SK-N-SH treated with all-trans-retinoic acid at 6 μM for 48 hours (cell line): ENCODE data around the gene WDR73.

Experiments
- ATAC-seq: fragments of 200-7000 bp; cut with Tn5 transposase; 3 replicates; pipeline ENCODE4 v1.9.1; 2020; ENCODE audit warnings: mild to moderate bottlenecking, moderate library complexity
- ARNTL ChIP-seq: fragments of 450-650 bp; formaldehyde crosslinking; IDR thresholded peaks from 2 replicates; pipeline ENCODE4 v1.5.0; 2020; ENCODE audit warnings: low read depth, mild to moderate bottlenecking, moderate library complexity, borderline replicate concordance
- BACH2 ChIP-seq: fragments of 250-450 bp; sonication (Bioruptor Pico); IDR thresholded peaks from 2 replicates; pipeline ENCODE4 v1.9.0; 2021; ENCODE audit warnings: mild to moderate bottlenecking, borderline replicate concordance
- CSDC2 ChIP-seq: fragments of 250-450 bp; sonication (Bioruptor Pico); IDR thresholded peaks from 2 replicates; pipeline ENCODE4 v1.5.0; 2020; ENCODE audit warnings: mild to moderate bottlenecking, moderate library complexity
- CSRNP3 ChIP-seq: fragments of 250-450 bp; sonication (Bioruptor Pico); IDR thresholded peaks from 2 replicates; pipeline ENCODE4 v1.5.1; 2021; ENCODE audit warnings: mild to moderate bottlenecking, moderate library complexity
- ESRRG ChIP-seq: fragments of 250-450 bp; sonication (Bioruptor Pico); IDR thresholded peaks from 2 replicates; pipeline ENCODE4 v1.6.1; 2021; ENCODE audit warnings: mild to moderate bottlenecking
- GLIS3 ChIP-seq: fragments of 250-450 bp; sonication (Bioruptor Pico); IDR thresholded peaks from 2 replicates; pipeline ENCODE4 v1.5.0; 2020; ENCODE audit warnings: mild to moderate bottlenecking, moderate library complexity
- ISL1 ChIP-seq: fragments of 250-450 bp; sonication (Bioruptor Pico); IDR thresholded peaks from 2 replicates; pipeline ENCODE4 v2.1.2; 2022; ENCODE audit warnings: mild to moderate bottlenecking, moderate library complexity
- PATZ1 ChIP-seq: fragments of 250-450 bp; sonication (Bioruptor Pico); IDR thresholded peaks from 2 replicates; pipeline ENCODE4 v1.8.0; 2020; ENCODE audit warnings: mild to moderate bottlenecking, moderate library complexity, borderline replicate concordance
- POU6F1 ChIP-seq: fragments of 250-450 bp; sonication (Bioruptor Pico); IDR thresholded peaks from 2 replicates; pipeline ENCODE4 v1.8.0; 2021; ENCODE audit warnings: low read depth, mild to moderate bottlenecking, moderate library complexity, borderline replicate concordance
- PPARA ChIP-seq: fragments of 250-450 bp; sonication (Bioruptor Pico); IDR thresholded peaks from 2 replicates; pipeline ENCODE4 v1.5.0; 2020; ENCODE audit warnings: mild to moderate bottlenecking, borderline replicate concordance
- RARB ChIP-seq: fragments of 250-450 bp; sonication (Bioruptor Pico); IDR thresholded peaks from 2 replicates; pipeline ENCODE4 v1.8.0; 2021; ENCODE audit warnings: mild to moderate bottlenecking, moderate library complexity
- SNAI2 ChIP-seq: fragments of 250-450 bp; sonication (Bioruptor Pico); IDR thresholded peaks from 2 replicates; pipeline ENCODE4 v1.5.0; 2020; ENCODE audit warnings: mild to moderate bottlenecking, moderate library complexity
- TCF4 ChIP-seq: fragments of 250-450 bp; sonication (Bioruptor Pico); IDR thresholded peaks from 2 replicates; pipeline ENCODE4 v1.8.0; 2021; ENCODE audit warnings: mild to moderate bottlenecking, moderate library complexity, borderline replicate concordance
- TOX ChIP-seq: fragments of 250-450 bp; sonication (Bioruptor Pico); IDR thresholded peaks from 2 replicates; pipeline ENCODE4 v1.8.0; 2021; ENCODE audit warnings: mild to moderate bottlenecking, moderate library complexity, borderline replicate concordance
- ZC3H10 ChIP-seq: fragments of 250-450 bp; sonication (Bioruptor Pico); IDR thresholded peaks from 2 replicates; pipeline ENCODE4 v1.5.1; 2021; ENCODE audit warnings: mild to moderate bottlenecking, moderate library complexity
- ZFP3 ChIP-seq: fragments of 250-450 bp; sonication (Bioruptor Pico); IDR thresholded peaks from 2 replicates; pipeline ENCODE4 v1.5.0; 2020; ENCODE audit warnings: mild to moderate bottlenecking, moderate library complexity
- ZFP30 ChIP-seq: fragments of 450-650 bp; formaldehyde crosslinking; IDR thresholded peaks from 2 replicates; pipeline ENCODE4 v1.5.0; 2022; ENCODE audit warnings: mild to moderate bottlenecking, moderate library complexity
- ZNF565 ChIP-seq: fragments of 450-650 bp; formaldehyde crosslinking; conservative IDR thresholded peaks from 2 replicates; pipeline ENCODE4 v1.5.0; 2020; ENCODE audit warnings: low read depth, mild to moderate bottlenecking, moderate library complexity
- ZNF70 ChIP-seq: fragments of 450-650 bp; formaldehyde crosslinking; IDR thresholded peaks from 2 replicates; pipeline ENCODE4 v1.5.0; 2020; ENCODE audit warnings: mild to moderate bottlenecking, moderate library complexity
- ZNF8 ChIP-seq: fragments of 450-650 bp; formaldehyde crosslinking; IDR thresholded peaks from 2 replicates; pipeline ENCODE4 v1.5.0; 2020; ENCODE audit warnings: mild to moderate bottlenecking, moderate library complexity
- TF ChIP-seq, protein P1 (sequence below): fragments of 250-450 bp; sonication (Bioruptor Pico); IDR thresholded peaks from 2 replicates; pipeline ENCODE4 v1.5.1; 2020; ENCODE audit warnings: low read depth, mild to moderate bottlenecking, moderate library complexity
- TF ChIP-seq, protein P2 (sequence below): fragments of 250-450 bp; sonication (Bioruptor Pico); IDR thresholded peaks from 2 replicates; pipeline ENCODE4 v1.5.0; 2020; ENCODE audit warnings: mild to moderate bottlenecking, moderate library complexity

The WDR73 gene

GRCh38 chr15:84599906-84600305 lies 54.2 kb downstream of the WDR73 start:
- no peak for TF ChIP-seq ZC3H10 (CRISPR knock-in tag)
- TF ChIP-seq, protein P1, sequence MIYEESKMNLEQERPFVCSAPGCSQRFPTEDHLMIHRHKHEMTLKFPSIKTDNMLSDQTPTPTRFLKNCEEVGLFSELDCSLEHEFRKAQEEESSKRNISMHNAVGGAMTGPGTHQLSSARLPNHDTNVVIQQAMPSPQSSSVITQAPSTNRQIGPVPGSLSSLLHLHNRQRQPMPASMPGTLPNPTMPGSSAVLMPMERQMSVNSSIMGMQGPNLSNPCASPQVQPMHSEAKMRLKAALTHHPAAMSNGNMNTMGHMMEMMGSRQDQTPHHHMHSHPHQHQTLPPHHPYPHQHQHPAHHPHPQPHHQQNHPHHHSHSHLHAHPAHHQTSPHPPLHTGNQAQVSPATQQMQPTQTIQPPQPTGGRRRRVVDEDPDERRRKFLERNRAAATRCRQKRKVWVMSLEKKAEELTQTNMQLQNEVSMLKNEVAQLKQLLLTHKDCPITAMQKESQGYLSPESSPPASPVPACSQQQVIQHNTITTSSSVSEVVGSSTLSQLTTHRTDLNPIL, result no peak
- ATAC-seq, result no peak

GRCh38 chr15:84598993-84599392 lies 55.1 kb downstream of the WDR73 start:
- TF ChIP-seq CSDC2 (no peak), ARNTL (no peak), ZFP30 (CRISPR knock-in tag) (no peak), PPARA (no peak), CSRNP3 (no peak), ESRRG (CRISPR knock-in tag) (no peak), ISL1 (no peak), TCF4 (CRISPR knock-in tag) (no peak), TOX (no peak), ZC3H10 (CRISPR knock-in tag) (no peak)
- peak; percentile 38 for ATAC-seq

- TF ChIP-seq BACH2 (no peak), ZFP30 (CRISPR knock-in tag) (no peak), RARB (no peak), ARNTL (no peak), ESRRG (CRISPR knock-in tag) (no peak), ZC3H10 (CRISPR knock-in tag) (no peak), ISL1 (no peak)
- no peak for ATAC-seq
Observed at GRCh38 chr15:84598250-84598649, 55.8 kb downstream of the WDR73 start.

- TF ChIP-seq SNAI2 (CRISPR knock-in tag) (no peak), ZNF70 (CRISPR knock-in tag) (no peak), GLIS3 (no peak), ZC3H10 (CRISPR knock-in tag) (no peak), ZNF8 (CRISPR knock-in tag) (no peak), PPARA (no peak), ARNTL (no peak), POU6F1 (no peak), CSDC2 (no peak), TCF4 (CRISPR knock-in tag) (no peak), BACH2 (no peak), RARB (no peak), ISL1 (no peak)
- no peak for ATAC-seq
Observed at GRCh38 chr15:84597296-84597695, 56.8 kb downstream of the WDR73 start.

- no peak for ATAC-seq
- no peak for TF ChIP-seq PPARA
- TF ChIP-seq ZNF8 (CRISPR knock-in tag), result no peak
Observed at GRCh38 chr15:84595660-84596059, 58.4 kb downstream of the WDR73 start.

DNA sequence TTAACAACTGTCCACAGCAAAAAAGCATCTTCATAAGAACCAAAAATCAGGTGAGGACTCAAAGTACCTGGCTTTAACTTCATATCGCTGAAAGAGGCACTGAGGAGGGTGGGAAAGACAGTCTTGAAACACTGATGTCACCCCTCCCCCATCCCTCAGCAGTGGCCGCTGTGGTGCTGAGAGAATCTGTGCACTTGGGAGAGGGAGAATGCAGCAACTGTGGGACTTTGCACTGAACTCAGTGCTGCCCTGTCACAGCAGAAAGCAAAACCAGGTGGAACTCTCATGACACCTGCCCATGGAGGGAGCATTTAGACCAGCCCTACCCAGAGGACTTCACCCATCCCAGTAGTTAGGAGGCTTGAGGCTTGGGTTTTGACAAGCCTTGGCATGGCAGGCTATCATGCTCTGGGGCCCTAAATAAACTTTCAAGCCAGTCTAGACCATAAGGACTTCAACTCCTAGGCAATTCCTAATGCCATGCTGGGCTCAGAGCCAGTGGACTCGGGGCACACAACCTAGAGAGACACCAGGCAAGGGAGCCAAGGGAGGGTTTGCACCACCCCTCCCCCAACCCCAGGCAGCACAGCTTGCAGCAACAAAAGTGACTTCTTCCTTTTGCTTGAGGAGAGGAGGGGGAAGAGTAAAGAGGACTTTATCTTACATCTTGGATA lies 59.3 kb downstream of the WDR73 start:
- ATAC-seq, result no peak
- TF ChIP-seq SNAI2 (CRISPR knock-in tag) (no peak), BACH2 (no peak), ZC3H10 (CRISPR knock-in tag) (no peak), ZFP30 (CRISPR knock-in tag) (no peak), ESRRG (CRISPR knock-in tag) (no peak), ARNTL (no peak), ZNF70 (CRISPR knock-in tag) (no peak), TOX (no peak), CSDC2 (no peak), GLIS3 (no peak), ZFP3 (CRISPR knock-in tag) (no peak), POU6F1 (no peak), ZNF565 (CRISPR knock-in tag) (no peak), ISL1 (no peak), PATZ1 (CRISPR knock-in tag) (no peak), RARB (no peak)
- TF ChIP-seq, protein P2, sequence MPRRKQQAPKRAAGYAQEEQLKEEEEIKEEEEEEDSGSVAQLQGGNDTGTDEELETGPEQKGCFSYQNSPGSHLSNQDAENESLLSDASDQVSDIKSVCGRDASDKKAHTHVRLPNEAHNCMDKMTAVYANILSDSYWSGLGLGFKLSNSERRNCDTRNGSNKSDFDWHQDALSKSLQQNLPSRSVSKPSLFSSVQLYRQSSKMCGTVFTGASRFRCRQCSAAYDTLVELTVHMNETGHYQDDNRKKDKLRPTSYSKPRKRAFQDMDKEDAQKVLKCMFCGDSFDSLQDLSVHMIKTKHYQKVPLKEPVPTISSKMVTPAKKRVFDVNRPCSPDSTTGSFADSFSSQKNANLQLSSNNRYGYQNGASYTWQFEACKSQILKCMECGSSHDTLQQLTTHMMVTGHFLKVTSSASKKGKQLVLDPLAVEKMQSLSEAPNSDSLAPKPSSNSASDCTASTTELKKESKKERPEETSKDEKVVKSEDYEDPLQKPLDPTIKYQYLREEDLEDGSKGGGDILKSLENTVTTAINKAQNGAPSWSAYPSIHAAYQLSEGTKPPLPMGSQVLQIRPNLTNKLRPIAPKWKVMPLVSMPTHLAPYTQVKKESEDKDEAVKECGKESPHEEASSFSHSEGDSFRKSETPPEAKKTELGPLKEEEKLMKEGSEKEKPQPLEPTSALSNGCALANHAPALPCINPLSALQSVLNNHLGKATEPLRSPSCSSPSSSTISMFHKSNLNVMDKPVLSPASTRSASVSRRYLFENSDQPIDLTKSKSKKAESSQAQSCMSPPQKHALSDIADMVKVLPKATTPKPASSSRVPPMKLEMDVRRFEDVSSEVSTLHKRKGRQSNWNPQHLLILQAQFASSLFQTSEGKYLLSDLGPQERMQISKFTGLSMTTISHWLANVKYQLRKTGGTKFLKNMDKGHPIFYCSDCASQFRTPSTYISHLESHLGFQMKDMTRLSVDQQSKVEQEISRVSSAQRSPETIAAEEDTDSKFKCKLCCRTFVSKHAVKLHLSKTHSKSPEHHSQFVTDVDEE (CRISPR knock-in tag), result no peak
